Sigmoid colon (tissue), 4 donors: ENCODE data around the gene RPN2.

Source experiments
- POLR2A ChIP-seq, 2 donors: fragments of 450-650 bp; IDR thresholded peaks; one replicate each; pipeline ENCODE4 v1.6.1; 2016; ENCODE audit warnings: antibody characterized with exemption in 2 of 2, mild to moderate bottlenecking in 2 of 2, moderate library complexity in 2 of 2
- POLR2AphosphoS5 ChIP-seq, 4 donors: sonication (generic); formaldehyde crosslinking; IDR thresholded peaks; one replicate each; pipeline ENCODE4 v1.6.1; 2017; ENCODE audit warnings: antibody characterized with exemption in 4 of 4
- TF ChIP-seq, protein P1 (sequence below), 4 experiments: fragments of 450-650 bp in 3 of 4; fragments of 200-600 bp in 1 of 4; IDR thresholded peaks; one replicate each; pipeline ENCODE4 v1.5.1; 2016 to 2019; ENCODE audit warnings: antibody characterized with exemption in 4 of 4, mild to moderate bottlenecking in 3 of 4, moderate library complexity in 2 of 4

DNA sequence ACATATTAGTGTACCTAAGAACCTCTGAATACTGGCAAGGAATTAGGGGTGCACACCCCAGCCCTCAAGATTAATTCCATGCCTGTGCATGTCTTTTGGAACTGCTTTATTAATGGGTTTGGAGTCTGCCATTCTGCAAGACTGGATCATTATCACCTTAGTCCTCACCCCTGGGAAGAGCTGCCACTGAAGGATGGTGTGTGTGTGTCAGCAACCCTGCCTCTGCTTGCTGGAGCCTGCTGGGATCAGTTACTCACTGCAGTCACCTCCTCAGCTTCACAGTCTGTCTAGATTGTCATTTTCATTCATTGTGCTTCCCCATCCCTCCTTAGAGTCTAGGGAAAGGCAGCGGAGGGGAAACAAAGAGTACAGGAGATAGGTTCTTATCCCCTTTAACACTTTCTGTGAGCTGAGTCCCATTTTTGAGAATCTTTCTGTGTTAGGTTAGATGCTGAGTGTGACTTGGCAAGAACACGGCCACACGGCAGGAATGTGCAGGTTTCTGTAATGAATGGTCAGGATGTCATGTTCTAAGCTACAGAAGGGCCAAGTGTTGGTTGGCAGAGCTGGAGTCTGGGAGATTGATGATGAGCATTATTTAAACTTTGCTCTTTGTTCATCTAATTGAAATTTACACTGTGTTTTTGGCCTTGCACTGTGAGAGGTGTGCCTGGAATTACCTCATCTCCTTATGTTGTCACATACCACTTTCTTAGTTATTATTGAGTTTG is 61.4 kb downstream of the RPN2 start:
- TF ChIP-seq, protein P1, sequence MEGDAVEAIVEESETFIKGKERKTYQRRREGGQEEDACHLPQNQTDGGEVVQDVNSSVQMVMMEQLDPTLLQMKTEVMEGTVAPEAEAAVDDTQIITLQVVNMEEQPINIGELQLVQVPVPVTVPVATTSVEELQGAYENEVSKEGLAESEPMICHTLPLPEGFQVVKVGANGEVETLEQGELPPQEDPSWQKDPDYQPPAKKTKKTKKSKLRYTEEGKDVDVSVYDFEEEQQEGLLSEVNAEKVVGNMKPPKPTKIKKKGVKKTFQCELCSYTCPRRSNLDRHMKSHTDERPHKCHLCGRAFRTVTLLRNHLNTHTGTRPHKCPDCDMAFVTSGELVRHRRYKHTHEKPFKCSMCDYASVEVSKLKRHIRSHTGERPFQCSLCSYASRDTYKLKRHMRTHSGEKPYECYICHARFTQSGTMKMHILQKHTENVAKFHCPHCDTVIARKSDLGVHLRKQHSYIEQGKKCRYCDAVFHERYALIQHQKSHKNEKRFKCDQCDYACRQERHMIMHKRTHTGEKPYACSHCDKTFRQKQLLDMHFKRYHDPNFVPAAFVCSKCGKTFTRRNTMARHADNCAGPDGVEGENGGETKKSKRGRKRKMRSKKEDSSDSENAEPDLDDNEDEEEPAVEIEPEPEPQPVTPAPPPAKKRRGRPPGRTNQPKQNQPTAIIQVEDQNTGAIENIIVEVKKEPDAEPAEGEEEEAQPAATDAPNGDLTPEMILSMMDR (IDR thresholded peaks at IDR 0.05): no peak
- TF ChIP-seq POLR2AphosphoS5 (IDR thresholded peaks at IDR 0.05) (no peak), POLR2A (IDR thresholded peaks at IDR 0.05) (no peak)
